Right ventricle myocardium superior (tissue), 1 donor: ENCODE data around the gene RAMACL. TPM values are rescaled to one million over a fixed set of nuclear protein-coding genes. Genes with fewer than 3 reads are reported as not detected.
A peak's percentile ranks its signal among the peaks of the same experiment; 100 is the strongest.
"Not testable (repeated sequence)": the region's sequence is repeated elsewhere in the genome, so short reads cannot be mapped to it uniquely, and the experiment has no call there.

ENCODE experiments used
- ATAC-seq: fragments of 200-7000 bp; cut with Tn5 transposase; one replicate; pipeline ENCODE4 v1.9.1; 2020; ENCODE audit warnings: mild to moderate bottlenecking; ENCODE audit not compliant: poor library complexity
- DNase-seq: peaks from one replicate; pipeline ENCODE4 v3.0.0-alpha.2; 2020
- intact Hi-C: fragments of 100-400 bp; cut with DNase I; formaldehyde crosslinking; loops from one replicate; pipeline ENCODE4 v1.11.2; 2022
- total RNA-seq: library from RNA; stranded (reverse); fragmentation: NEBNext Ultra II Directional; extraction: Animal tissue kit (Norgen Biotek cat#: 25700); gene quantifications from one replicate; pipeline ENCODE4 v1.2.1, GENCODE V29; 2021
- donor health status: DM: no; HTN: yes; CAD: no; lungs with severe emphysema.

Gene RAMACL
- total RNA-seq, 1 donor from 2014 or later = 1.3 TPM

DNA sequence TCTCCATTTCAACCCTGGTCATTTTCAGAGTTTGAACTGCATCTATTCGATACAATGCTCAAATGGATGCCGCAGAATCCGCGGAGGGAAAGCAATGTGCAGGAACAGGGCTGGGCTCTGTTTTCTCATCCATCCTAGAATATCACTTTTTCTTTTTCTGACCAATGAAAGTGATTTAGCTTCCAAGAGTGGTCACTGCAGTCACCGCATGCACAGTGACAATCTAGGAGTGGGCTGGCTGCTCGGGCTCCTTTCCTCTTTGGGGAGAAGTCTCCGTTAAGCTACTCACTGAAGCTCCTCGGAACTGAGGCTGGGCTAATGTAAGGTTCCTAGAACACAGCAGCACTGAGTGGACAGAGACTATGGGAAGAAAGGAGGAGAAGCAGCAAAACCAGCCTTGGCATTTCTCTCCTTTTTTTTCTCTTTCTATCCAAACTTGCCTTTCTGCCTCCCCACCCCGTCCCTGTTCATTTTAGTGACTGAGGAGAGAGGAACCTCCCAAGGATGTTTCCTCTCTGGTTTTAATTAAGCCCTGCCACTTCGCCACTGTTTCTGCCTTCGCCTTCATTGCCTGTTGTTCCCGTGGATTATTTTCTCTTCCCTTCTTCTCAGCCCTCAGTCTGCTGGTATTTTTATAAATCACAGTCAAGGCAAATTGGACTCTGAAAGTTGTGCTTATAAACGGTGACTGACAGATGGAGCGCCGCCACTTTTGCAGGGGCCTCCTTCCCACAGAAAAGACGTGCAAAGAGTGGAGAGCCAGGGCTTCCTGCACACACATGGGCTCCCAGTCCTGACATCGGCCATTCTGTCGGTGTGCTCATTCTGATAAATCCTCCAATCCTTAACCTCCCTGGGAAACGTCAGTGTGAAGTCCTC is 41.1 kb downstream of the RAMACL start:
- intact Hi-C loops = no loop called here

DNA sequence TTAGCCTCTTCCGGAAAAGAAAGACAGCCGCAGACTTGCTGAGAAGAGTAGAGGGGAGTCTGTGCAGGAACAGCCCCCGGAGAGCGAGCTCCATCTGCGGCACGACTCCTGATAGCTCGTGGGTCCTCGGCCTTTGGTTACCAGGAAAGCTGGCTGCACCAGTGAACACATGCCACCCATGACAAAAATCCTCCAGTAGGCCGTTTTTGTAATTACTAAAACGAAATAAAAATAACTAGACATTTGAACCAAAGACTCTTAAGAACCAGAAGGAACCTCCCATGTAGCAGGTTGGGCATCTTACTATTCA is 42.2 kb downstream of the RAMACL start:
- DNase-seq = no peak
- no peak for ATAC-seq
- intact Hi-C loops = no loop called here

More for the DNA sequence above, 41.1 kb downstream of the RAMACL start:
- DNase-seq (no peak), ATAC-seq (no peak)

DNA sequence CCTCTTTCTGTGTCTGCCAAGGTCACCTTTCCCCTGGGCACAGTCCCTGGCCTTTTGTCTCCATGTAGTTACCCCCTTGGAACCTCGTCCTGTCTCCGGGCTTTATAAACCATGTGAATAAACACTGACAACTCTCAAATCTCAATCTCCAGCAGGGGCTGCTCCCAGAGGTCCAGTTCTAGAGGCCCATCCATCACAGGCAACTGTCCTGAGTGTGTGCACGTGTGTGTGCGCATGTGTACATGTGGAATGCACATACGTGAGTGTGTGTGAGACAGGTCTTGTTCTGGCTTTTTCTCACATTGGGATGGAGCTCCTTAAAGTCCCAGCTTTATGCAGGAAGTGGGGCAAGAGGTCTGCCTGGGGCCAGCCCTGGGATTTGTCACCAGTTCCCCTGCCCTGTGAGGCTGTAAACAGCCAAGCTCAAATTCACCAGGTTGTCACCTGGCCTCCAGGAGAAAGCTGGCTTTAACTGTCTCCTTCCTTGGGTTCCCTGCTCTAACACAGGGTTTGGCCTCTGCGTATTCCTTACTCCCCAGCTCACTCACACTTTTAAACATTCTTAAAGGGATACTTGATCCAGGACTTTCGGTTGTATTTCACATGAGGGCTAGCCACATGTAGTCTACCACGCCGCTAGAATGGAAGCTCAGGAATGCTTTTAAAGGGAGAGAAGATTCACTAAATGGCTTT is 42.7 kb downstream of the RAMACL start:
- ATAC-seq = no peak
- intact Hi-C loops = no loop called here
- no peak for DNase-seq

DNA sequence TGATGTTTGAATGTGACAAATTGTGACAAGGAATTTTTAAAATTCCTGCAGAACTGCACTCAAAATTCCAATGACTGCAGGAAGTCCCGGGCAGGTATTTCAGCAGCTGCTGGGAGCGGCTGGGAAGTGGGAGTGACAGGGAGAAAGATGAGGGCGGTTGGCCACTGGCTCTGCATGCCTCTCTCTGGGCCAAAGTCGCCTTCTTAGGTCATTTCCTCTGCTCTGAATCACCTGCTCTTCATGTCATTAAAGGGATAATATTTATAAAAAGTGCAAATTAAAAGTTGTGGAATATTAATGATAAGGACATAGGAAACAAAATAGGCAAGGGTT is 43.9 kb downstream of the RAMACL start:
- intact Hi-C loops = no loop called here
- no peak for ATAC-seq

DNA sequence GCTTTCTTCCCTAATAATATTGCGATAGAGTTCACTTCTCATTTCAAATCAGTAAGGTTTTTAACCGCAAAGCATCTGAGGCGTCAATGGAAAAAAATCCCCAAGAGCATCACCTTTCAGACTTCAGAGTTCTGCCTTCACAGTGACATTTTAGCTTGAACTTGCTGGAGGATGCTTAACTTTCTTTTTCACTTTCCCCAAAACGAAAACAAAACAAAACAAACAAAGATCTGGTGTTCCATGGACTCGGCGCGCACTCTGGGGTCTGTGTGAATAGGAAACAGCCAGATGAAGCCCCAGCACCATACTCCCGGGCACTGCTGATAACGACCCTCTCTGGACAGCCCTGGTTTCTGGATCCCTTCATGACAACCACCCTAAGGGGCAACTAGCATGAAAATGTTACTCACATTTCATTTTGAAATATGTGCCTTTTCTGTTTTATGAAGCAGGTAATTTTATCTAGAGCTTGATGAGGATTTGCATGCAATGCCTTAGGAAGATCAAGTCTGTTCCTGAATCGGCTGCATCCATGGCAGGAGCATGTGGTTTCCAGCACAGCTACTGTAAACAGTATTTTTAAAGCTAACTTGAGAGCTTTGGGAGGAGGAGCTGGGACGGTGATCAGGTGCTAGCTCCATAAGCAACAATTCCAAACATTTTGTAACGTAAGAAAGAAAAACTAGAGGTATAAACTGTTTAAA is 44.5 kb downstream of the RAMACL start:
- intact Hi-C loops = no loop called here
- no peak for DNase-seq
- no peak for ATAC-seq

More for the DNA sequence above, 43.9 kb downstream of the RAMACL start:
- no peak for DNase-seq

DNA sequence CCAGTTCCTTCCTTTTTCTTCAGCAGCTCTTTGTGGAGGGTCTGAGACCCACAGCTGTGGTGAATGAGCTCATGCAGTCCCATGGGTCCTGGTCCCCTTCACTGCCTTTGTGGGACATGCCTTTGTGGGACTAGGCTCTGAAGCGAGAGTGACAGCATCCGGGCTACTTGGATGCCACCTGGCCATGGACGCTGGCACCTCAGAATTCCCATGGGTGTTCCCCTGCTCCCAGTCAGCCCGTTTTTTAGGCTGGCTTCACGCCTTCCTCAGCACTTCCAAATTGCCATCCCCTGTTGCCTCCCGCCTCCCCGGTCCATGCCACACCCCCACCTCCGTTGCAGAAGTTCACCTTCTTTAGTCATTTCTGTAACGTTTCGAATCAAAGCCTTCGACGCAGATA is 45.1 kb downstream of the RAMACL start:
- no peak for ATAC-seq
- intact Hi-C loops = no loop called here
- no peak for DNase-seq

DNA sequence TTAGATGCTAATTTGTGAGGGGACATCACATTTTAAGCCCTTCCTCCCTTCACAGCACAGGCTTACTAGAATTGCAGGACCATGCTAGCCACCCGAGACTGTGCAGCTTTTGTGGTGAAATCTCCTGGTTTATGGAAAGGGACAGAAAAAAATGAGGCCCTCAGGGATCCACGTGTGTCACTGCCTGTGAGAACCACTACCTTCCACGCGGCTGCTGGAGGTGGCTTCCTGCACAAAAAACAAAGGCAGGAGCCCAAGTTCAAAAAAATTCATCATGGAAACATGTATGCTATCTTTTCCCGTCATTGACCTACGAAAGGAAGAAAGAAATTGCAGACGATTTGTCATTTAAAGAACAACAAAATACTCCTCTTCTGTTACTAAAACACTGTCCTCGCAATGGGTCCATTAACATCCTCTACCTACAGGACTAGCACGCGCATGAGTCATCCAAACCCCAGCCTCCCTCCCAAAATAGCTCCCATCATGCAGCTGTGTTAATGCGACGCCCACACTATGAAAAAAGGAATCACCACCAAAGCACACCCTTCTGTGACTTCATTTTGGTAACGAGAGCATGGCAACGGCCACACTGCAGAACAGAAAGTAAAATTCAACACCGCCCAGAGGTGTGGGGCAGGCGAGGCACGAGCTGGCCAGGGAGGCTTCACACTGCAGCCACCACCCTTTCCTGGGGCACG is 45.7 kb downstream of the RAMACL start:
- intact Hi-C loops = no loop called here
- DNase-seq = no peak
- peak; percentile 62 for ATAC-seq

DNA sequence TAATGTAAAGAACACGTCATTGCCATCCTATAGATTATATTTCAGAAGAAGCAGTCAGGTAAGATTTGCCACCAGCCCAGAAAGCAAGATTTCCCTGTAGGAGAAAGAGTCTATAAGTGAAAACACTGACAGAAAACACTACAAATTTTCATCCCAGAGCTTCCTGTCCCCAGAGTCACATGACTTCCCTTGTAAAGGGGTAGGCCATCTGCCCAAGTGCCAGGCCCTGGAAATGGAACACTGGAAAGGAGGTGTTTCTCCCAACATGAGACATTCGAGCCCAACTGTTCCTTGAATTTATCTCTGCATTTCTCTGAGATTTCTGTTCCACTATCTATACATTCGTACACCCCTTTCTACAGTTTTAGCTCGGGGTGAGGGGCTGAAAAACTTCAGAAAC is 46.9 kb downstream of the RAMACL start:
- intact Hi-C loops = no loop called here
- ATAC-seq (no peak), DNase-seq (no peak)

DNA sequence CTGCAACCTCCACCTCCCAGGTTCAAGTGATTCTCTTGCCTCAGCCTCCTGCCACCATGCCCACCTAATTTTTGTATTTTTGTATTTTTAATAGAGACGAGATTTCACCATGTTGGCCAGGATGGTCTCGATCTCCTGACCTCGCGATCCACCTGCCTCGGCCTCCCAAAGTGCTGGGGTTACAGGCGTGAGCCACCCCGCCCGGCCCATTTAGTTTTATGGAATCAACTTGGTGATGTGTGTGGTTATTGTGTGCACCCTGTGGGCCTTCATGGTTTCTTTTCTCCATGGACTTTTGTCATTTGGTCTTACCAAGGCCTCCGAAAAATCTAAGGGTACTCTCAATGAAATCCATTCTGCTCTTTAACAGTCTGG is 47.5 kb downstream of the RAMACL start:
- intact Hi-C loops, ATAC-seq: not testable (repeated sequence)

DNA sequence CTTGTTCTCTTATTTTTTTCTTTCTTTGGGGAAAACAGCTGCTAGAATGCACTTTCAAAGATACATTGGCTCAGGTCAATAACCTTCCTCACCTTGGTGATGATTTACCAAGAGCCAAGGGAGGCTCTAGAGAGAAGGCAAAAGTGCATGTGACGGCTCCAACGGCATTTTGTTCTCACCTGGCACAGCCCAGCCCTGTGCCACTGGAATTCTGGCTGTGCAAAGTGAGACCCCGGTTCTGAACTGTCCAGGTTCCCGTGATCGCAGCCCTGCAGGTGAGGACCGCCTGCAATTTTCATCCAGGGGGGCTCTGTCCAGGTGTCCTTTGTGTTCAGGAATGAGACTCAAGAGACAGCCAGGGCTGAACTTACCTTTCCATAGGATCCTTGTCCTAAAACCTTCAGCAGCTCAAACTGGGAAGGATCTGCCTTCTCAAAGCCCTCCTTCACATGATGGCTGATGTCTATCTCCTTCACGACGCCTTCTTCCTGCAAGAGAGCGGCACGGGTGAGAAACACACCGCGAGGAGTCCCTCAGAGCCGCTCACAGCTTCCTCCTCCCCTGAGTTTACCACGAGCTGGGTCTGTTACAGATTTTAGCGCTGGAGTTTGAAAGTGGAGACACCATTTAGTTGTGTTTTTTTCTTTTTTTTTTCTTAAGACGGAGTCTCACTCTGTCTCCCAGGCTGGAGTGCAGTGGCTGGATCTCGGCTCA is 48.0 kb downstream of the RAMACL start:
- intact Hi-C loops = no loop called here
- ATAC-seq (no peak), DNase-seq (no peak)

More for the DNA sequence above, 47.5 kb downstream of the RAMACL start:
- not testable (repeated sequence) for DNase-seq

DNA sequence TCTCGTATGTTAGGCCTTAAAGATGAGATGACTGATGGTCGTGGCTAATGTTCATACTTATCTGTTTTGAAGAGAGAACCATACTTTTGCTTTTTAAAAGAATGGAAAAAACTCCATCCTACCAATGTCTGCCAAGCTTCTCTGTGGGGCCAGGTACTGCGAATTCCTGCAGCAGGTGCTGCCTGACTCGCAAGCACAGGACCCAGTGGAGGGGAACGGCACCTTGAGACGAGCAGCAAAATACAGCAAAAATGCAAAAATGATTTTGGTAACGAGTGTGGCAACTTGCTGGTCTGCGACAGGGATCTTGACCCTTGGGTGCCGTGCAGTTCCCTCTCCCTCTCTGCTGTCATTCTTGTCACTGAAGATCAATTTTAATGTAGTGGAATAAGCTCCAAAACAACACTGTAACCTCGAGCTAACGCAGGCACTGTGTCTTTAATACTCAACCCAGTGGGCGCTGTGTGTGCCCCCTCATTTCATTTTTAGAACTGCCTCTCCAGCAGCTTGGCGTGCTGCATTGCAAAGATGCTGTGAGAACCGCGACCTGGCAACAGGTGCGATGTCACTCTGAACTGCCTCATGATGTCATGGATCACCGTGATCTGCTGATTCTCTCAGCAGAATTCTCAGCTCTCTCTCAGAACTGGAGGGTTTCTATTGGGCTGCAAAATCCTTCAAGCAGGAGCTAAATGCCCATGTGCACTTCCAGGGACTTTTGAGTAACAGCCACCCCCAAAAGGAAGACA is 51.6 kb downstream of the RAMACL start:
- ATAC-seq (no peak), DNase-seq (no peak)
- intact Hi-C loops = no loop called here

DNA sequence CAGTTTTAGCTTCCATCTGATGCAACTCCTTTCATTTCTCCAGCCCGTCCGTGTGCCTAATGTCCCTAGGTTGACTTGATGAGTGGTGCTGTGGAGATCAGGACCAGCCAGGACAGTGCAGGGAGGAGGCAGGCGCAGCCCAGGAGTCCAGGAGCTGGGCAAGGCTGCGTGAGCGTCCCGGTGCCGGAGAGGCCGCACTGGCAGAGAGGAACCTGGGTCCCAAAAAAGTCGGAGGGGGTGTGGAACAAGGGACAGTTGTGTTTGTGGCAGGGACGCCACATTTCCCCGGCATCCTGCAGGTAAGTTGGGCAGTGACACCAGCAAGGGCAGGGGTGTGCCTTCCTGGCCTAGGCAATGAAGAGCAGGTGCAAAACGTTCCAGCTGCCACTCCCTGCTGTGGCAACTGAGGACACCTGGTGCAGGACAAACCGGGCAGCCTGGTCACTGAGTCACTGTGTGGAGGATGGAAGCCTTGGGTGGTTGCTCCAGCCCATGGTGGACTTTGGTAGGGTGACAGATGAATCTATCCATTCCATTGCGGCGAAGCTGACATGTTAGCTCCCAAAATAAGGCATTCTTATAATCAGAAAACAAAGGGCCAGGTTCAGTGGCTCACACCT is 53.2 kb downstream of the RAMACL start:
- DNase-seq = no peak
- intact Hi-C loops = no loop called here
- ATAC-seq = no peak

Other genes starting within 250 kb of the RAMACL start
- gene SFT2D1, start 244.1 kb downstream of the RAMACL start, total RNA-seq = 20.5 TPM
- gene MPC1, start 203.7 kb downstream of the RAMACL start, total RNA-seq = 393 TPM
- 50.2 TPM for gene RPS6KA2, start 40.6 kb upstream of the RAMACL start, total RNA-seq